Fibroblast of skin of right biceps (primary cell): ENCODE results near the gene GPC5.
A peak's percentile ranks its signal among the peaks of the same experiment; 100 is the strongest.
"Not testable (repeated sequence)": the region's sequence is repeated elsewhere in the genome, so short reads cannot be mapped to it uniquely, and the experiment has no call there.

Experiments used
- DNase-seq: peaks from one replicate; pipeline ENCODE4 v3.0.0-alpha.2; 2013

The GPC5 gene

DNA sequence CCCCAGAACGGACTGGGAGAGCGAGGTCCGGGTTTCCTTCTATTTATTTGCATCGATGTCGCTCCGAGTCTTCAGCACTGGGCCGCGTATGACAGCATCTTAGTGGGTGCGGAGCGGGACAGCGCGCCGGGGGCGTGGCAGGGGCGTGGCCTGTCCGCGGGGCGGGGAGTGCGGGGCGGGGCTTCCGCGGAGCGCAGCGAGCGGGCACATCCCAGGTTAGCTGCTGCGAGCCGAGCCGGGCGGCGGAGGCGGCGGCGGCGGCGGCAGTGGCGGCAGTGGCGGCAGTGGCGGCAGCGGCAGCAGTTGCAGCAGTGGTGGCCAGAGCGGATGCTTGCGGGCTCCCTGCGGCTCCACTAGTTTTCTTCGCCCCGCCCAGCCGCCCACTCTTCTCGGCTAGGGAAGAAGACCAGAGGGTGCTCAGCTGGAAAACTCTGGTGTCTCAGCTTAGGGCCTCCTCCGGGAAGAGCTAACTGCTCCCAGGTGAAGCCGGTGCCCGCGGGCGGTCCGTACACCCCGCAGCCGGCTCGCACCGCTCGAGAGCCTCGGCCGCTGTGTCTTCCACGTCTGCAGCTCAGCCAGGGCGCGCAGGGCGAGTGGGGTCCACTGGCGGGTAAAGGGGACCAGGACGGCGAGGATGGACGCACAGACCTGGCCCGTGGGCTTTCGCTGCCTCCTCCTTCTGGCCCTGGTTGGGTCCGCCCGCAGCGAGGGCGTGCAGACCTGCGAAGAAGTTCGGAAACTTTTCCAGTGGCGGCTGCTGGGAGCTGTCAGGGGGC, at the start of gene GPC5:
Gene GPC5, plus strand, starts transcription at position 209 of the 776 bp plus-strand sequence.
- DNase-seq: peak; percentile 63

- DNase-seq: peak; percentile 86
These were observed 49.5 kb upstream of the GPC5 start for GRCh38 chr13:91348906-91349435.

GRCh38 chr13:91349992-91350911, 48.2 kb upstream of the GPC5 start:
- no peak for DNase-seq

DNA sequence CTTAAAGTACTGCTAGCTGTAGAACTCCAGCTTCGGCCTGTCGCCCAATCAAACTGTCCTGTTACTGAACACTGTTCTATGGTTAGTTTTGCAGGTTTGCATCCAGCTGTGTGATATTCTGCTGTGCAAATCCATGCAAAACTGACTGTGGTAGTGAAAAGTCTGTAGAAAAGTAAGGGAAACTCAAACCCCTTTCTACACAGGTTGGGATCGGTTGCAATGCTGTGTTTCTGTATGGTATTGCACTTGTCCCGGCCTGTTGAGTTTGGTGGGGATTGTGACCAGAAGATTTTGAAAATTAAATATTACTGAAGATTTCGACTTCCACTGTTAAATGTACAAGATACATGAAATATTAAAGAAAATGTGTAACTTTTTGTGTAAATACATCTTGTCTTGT, 47.3 kb upstream of the GPC5 start:
- no peak for DNase-seq

DNA sequence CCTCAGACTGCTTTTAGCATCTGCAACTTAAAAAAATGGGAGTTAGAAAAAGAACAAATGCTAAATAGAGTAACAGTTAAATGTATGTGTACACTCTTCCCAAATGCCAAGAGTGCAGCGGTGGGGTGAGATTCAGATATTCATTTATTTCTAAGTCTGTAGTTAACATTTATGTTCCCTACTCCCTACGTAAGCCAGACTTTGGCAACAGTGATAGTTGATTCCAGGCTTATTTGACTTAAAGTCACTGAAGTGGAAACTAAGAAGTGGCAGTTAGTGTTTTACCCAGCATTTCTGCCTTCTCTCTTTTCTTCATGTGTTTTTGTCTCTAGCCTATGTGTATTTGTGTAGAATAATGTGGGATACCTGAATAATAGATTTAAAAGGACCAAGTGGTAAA, 46.4 kb upstream of the GPC5 start:
- DNase-seq: no peak

DNA sequence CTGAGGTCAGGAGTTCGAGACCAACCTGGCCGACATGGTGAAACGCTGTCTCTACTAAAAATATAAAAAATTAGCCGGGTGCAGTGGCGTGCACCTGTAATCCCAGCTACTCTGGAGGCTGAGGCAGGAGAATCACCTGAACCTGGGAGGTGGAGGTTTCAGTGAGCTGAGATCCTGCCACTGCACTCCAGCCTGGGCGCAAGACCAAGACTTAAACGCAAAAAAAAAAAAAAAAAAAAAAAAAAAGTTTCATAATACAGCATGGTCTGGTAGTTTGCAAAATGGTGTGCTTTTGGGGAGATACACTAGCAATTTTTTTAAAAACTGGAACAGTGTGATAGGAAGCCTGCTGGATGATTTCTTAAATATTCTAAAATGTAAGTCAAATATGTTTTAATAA, 45.5 kb upstream of the GPC5 start:
- DNase-seq: not testable (repeated sequence)

GRCh38 chr13:91353494-91353893, 44.9 kb upstream of the GPC5 start:
- no peak for DNase-seq

GRCh38 chr13:91355099-91355825, 43.2 kb upstream of the GPC5 start:
- DNase-seq: no peak

DNA sequence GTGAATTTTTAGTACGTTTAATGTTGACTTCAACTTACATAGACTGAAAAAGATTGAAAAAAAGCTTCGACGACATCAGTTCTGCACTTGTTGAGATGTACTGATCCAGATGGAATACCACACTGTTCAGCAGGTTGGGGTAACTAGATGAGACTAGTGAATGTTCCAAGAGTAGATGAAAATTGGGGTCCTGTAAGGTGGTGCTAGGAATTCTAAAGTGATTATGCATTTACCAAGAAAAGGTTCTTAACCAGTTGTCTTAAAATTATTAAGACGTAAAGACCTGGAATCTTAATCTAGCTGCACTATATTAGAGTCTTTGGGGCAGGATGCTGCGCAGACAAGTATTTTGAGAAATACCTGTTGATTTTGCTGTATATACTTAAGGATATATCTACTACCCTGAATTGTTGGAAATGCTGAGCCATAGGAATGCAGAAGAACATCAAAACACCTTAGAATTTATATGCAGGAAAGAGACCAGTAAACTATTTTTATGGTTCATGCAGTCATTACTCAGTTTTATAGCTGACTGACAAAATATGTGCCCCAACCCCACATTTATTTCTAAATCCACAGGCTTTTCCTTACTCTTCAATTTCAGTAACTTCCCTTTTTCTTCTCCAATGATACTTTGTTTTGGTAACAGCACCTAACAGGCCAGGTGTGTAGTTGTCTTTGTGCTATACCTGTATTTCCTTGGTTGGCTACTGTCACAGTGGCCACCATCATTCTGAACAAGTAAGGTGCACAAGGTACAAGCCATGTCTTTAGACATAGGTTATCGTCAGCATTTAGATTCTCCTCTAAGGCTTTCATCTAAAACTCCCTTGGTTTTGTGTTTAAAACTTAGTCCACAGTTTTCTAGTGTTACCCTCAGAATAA, 42.4 kb upstream of the GPC5 start:
- DNase-seq: no peak

GRCh38 chr13:91356919-91357612, 41.4 kb upstream of the GPC5 start:
- no peak for DNase-seq

GRCh38 chr13:91357613-91358386, 40.6 kb upstream of the GPC5 start:
- no peak for DNase-seq

DNA sequence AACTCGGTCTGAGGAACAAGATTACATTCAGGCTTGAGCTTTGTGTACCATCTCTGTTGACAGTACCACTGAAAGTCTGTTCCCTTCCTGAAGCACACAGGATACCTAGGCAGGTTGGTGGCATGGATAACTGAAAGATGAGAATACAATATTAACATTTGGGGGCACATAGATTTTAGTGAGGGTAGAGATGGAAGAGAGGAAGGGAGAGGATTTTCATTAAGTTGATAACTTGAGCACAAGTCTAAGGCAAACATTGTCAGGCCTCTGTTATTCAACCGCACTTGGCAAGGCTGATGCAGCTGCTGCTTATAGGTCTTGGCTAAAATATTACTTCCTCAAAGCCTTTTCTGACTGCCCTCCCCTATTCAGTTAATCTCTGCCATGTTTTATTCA, 40.0 kb upstream of the GPC5 start:
- no peak for DNase-seq

- DNase-seq: no peak
These were observed 39.3 kb upstream of the GPC5 start for GRCh38 chr13:91359111-91359510.

- DNase-seq: no peak
These were observed 38.8 kb upstream of the GPC5 start for GRCh38 chr13:91359631-91360030.

DNA sequence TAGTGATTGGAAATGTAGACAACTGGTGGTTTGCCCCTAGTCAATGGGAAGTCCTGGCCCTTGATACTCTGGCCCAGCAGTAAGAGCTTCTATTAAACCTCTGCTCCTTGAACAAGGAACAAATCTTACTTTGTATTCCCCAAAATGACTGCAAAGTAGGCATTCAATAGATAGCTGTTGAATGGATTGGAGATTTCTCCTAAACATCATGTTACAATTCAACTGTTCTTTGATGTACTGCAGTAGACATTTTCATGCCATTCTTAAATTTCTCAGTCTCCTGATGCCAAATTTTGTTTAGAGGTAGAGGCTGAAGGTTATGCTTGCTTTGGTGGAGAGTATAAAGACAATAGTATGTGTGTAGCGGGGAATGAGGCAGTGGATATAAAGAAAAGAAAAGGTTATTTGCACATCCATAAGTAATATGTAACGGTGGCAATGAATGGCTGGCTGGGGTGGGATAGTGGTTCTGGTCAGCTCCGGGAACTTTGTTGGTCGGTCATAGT, 38.1 kb upstream of the GPC5 start:
- DNase-seq: no peak

GRCh38 chr13:91361755-91362271, 36.6 kb upstream of the GPC5 start:
- DNase-seq: no peak

- no peak for DNase-seq
These were observed 35.5 kb upstream of the GPC5 start for GRCh38 chr13:91362908-91363307.

DNA sequence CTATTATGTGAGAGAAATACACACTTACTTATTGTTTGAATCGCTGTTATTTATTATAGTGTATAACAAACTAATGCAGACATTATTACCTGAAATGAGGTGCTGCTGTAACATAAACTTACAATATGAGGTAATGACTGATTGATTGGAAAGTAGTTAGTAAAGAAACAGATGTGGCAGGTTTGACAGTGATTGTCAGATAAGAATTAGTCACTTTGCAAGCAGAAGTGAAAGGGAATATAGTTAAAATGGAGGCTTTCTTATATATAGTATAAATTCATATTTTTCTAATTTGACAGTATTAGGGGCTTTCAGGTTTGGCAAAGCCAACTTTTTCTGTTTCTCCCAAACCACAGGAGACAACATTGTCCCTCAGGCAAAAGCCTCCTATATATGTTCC, 30.3 kb upstream of the GPC5 start:
- DNase-seq: no peak

GRCh38 chr13:91368676-91369440, 29.6 kb upstream of the GPC5 start:
- peak; percentile 83 for DNase-seq
